Measurements from ENCODE around the gene PPP6R2. TPM values are rescaled to one million over a fixed set of nuclear protein-coding genes. Genes with fewer than 3 reads are reported as not detected.

Gene PPP6R2
- total RNA-seq, 1 donor from 2014 or later: 55.9 TPM

GRCh38 chr22:50459016-50459415 lies 115.9 kb downstream of the PPP6R2 start:
- H3K27ac Mint-ChIP-seq (ENCODE audit: unreplicated experiment): no peak overlapping the region
- no peak for DNase-seq (ENCODE audit: low read depth, low spot score)
- no peak overlapping the region for H3K4me3 Mint-ChIP-seq
- no peaks in the 10 kb centered on the region for H3K27me3 Mint-ChIP-seq (ENCODE audit: low read depth)
- H3K4me1 Mint-ChIP-seq: no peaks in the 10 kb centered on the region
- H3K9me3 Mint-ChIP-seq: no peaks in the 10 kb centered on the region
- TF ChIP-seq CTCF (conservative IDR thresholded peaks at IDR 0.05): no peak
- peaks cover 3% of the 10 kb centered on the region for H3K36me3 Mint-ChIP-seq (ENCODE audit: low read depth)

- Mint-ChIP-seq H3K4me1 (no peaks in the 10 kb centered on the region), H3K4me3 (no peak overlapping the region), H3K27ac (ENCODE audit: unreplicated experiment) (no peak overlapping the region), H3K27me3 (ENCODE audit: low read depth) (no peaks in the 10 kb centered on the region), H3K36me3 (ENCODE audit: low read depth) (peaks cover 3% of the 10 kb centered on the region), H3K9me3 (no peaks in the 10 kb centered on the region)
- DNase-seq (ENCODE audit: low read depth, low spot score): no peak
- TF ChIP-seq CTCF (conservative IDR thresholded peaks at IDR 0.05): no peak
Observed at GRCh38 chr22:50459496-50460140, 116.5 kb downstream of the PPP6R2 start.

GRCh38 chr22:50460938-50461337 lies 117.8 kb downstream of the PPP6R2 start:
- H3K27me3 Mint-ChIP-seq (ENCODE audit: low read depth): no peaks in the 10 kb centered on the region
- no peak overlapping the region for H3K4me3 Mint-ChIP-seq
- no peaks in the 10 kb centered on the region for H3K4me1 Mint-ChIP-seq
- TF ChIP-seq CTCF (conservative IDR thresholded peaks at IDR 0.05): no peak
- H3K27ac Mint-ChIP-seq (ENCODE audit: unreplicated experiment): no peak overlapping the region
- peaks cover 3% of the 10 kb centered on the region for H3K36me3 Mint-ChIP-seq (ENCODE audit: low read depth)
- DNase-seq (ENCODE audit: low read depth, low spot score): no peak
- H3K9me3 Mint-ChIP-seq: no peaks in the 10 kb centered on the region

GRCh38 chr22:50461536-50461935 lies 118.4 kb downstream of the PPP6R2 start:
- Mint-ChIP-seq H3K4me3 (no peak overlapping the region), H3K9me3 (no peaks in the 10 kb centered on the region), H3K27ac (ENCODE audit: unreplicated experiment) (no peak overlapping the region), H3K27me3 (ENCODE audit: low read depth) (no peaks in the 10 kb centered on the region), H3K4me1 (no peaks in the 10 kb centered on the region), H3K36me3 (ENCODE audit: low read depth) (peaks cover 3% of the 10 kb centered on the region)
- no peak for TF ChIP-seq CTCF (conservative IDR thresholded peaks at IDR 0.05)
- DNase-seq (ENCODE audit: low read depth, low spot score): no peak

- no peaks in the 10 kb centered on the region for H3K9me3 Mint-ChIP-seq
- no peak for DNase-seq (ENCODE audit: low read depth, low spot score)
- H3K36me3 Mint-ChIP-seq (ENCODE audit: low read depth): peaks cover 7% of the 10 kb centered on the region
- H3K27ac Mint-ChIP-seq (ENCODE audit: unreplicated experiment): no peak overlapping the region
- H3K4me1 Mint-ChIP-seq: no peaks in the 10 kb centered on the region
- TF ChIP-seq CTCF (conservative IDR thresholded peaks at IDR 0.05): no peak
- H3K4me3 Mint-ChIP-seq: no peak overlapping the region
- no peaks in the 10 kb centered on the region for H3K27me3 Mint-ChIP-seq (ENCODE audit: low read depth)
Observed at GRCh38 chr22:50461979-50462540, 118.9 kb downstream of the PPP6R2 start.

Measured in neural crest cell (in vitro differentiated cells).